Activated T-helper 1 cell treated with anti-CD3 and anti-CD28 coated beads, Interleukin-12 subunit alpha, Interleukin-12 subunit beta, Interleukin-2, Interleukin-4 antibody, amounts not matched to agents 30 ng/mL and 10 ng/mL and 1 ng/mL, durations not matched to agents 14 hours and 24 hours and 36 hours (primary cell): ENCODE measurements around the gene LGR4. TPM values are rescaled to one million over a fixed set of nuclear protein-coding genes. Genes with fewer than 3 reads are reported as not detected.

ENCODE experiments used
- DNase-seq: peaks from one replicate; pipeline ENCODE4 v3.0.0; 2021; ENCODE audit warnings: low spot score
- H3K27ac Mint-ChIP-seq: one replicate; pipeline ENCODE4 v1.8.0; 2021; ENCODE audit warnings: mild to moderate bottlenecking, mixed read lengths
- H3K27me3 Mint-ChIP-seq: one replicate; pipeline ENCODE4 v1.8.0; 2022; ENCODE audit warnings: mild to moderate bottlenecking, moderate library complexity, mixed read lengths; ENCODE audit not compliant: insufficient read depth
- H3K36me3 Mint-ChIP-seq: one replicate; pipeline ENCODE4 v1.8.0; 2021; ENCODE audit warnings: low read depth, mixed read lengths
- H3K4me1 Mint-ChIP-seq: one replicate; pipeline ENCODE4 v1.8.0; 2021; ENCODE audit warnings: low read depth, mixed read lengths
- H3K4me3 Mint-ChIP-seq: one replicate; pipeline ENCODE4 v1.8.0; 2021; ENCODE audit warnings: mild to moderate bottlenecking, moderate library complexity, mixed read lengths
- H3K9me3 Mint-ChIP-seq: one replicate; pipeline ENCODE4 v1.8.0; 2021; ENCODE audit warnings: mixed read lengths
- intact Hi-C: fragments of 100-400 bp; cut with micrococcal nuclease; formaldehyde crosslinking; loops from one replicate; pipeline ENCODE4 v1.15.1; 2024
- total RNA-seq: library from RNA; stranded (reverse); gene quantifications from 2 replicates; pipeline ENCODE4 v1.2.3, GENCODE V29; 2022

LGR4 gene
- total RNA-seq, 1 donor from 2014 or later = not detected

DNA sequence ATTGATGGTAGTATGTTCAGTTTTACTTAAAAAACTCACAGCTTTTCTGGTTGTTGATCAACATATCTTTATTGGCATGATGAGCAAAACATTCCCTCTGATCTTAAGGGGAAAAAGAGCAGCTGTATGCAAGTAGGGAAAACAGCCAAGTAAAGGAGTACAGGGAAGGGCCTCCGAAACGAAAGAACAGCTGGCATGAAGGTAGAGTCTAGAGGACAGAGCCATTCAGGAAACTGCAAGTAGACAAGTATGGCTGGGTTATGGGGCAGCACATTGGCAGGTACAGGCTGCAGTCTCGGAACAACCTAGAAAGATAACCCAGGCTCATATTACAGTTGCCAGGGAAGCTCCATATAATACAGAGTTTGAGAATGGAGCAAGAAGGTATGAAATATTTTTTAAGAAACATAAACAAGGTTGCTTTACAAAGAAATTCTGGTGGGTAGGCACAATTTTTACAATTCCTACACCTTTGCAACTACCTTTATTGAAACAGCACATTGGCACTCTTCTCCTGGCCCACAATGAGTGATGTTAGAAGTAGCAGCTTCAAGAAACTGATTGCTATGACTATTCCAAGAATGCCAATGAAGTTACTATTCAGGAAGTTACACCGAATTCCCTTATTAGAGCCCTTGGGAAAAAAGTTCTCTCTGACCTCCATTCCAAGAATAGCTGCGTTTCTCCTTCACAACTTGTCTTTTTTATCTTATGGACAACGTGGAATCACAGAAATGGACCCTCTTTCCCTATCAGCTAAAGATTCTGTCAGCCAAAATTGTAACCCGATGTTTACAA is 45.2 kb downstream of the LGR4 start:
- no peaks in the 10 kb centered on the region for H3K36me3 Mint-ChIP-seq
- H3K4me1 Mint-ChIP-seq = no peaks in the 10 kb centered on the region
- H3K27me3 Mint-ChIP-seq = peaks cover 4% of the 10 kb centered on the region
- H3K27ac Mint-ChIP-seq = no peak overlapping the region
- no peak overlapping the region for H3K4me3 Mint-ChIP-seq
- intact Hi-C loops = no loop called here
- no peaks in the 10 kb centered on the region for H3K9me3 Mint-ChIP-seq
- DNase-seq = no peak

DNA sequence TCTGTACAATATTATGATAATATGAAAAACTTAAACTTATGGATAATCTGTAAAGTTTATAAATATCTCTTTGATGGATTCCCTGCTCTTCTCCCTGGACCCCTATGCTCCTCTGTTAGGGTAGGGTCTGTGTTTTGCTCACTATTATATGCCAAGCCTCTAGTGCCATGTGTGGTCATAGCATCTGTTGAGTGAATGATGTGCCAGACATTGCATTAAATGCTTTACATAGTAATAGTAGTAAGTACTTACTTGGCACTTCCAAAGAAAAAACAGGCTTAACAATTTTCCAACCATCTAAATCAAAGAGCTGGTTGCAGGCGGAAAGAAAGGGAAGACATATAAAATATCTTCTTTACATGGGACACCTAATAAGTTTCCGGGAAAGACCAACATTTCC is 46.8 kb downstream of the LGR4 start:
- Mint-ChIP-seq H3K9me3 (no peaks in the 10 kb centered on the region), H3K4me3 (no peak overlapping the region), H3K4me1 (no peaks in the 10 kb centered on the region), H3K27me3 (peaks cover 4% of the 10 kb centered on the region), H3K36me3 (no peaks in the 10 kb centered on the region), H3K27ac (no peak overlapping the region)
- no peak for DNase-seq
- intact Hi-C loops = no loop called here

DNA sequence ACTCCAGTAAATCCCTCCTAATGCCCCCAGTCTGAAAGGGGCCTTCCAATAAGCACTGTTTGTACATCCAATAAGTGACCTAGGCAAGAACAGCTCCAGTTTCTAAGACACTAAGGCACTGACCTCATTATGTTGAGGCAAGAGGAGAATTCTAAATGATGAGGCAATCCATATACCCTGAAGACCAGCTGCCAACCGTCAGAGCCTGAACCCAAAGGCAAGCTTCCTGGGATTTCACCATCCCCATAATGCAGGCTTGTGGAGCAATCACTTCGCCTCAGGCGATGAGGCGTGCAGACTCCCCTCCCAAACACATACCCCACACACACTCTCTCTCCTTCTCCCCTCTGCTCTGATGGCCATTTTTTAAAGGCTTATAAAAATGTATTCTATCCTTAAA is 49.5 kb downstream of the LGR4 start:
- Mint-ChIP-seq H3K4me3 (no peak overlapping the region), H3K27ac (no peak overlapping the region), H3K4me1 (no peaks in the 10 kb centered on the region), H3K9me3 (no peaks in the 10 kb centered on the region), H3K36me3 (no peaks in the 10 kb centered on the region), H3K27me3 (peaks cover 4% of the 10 kb centered on the region)
- no peak for DNase-seq
- intact Hi-C loops = no loop called here

DNA sequence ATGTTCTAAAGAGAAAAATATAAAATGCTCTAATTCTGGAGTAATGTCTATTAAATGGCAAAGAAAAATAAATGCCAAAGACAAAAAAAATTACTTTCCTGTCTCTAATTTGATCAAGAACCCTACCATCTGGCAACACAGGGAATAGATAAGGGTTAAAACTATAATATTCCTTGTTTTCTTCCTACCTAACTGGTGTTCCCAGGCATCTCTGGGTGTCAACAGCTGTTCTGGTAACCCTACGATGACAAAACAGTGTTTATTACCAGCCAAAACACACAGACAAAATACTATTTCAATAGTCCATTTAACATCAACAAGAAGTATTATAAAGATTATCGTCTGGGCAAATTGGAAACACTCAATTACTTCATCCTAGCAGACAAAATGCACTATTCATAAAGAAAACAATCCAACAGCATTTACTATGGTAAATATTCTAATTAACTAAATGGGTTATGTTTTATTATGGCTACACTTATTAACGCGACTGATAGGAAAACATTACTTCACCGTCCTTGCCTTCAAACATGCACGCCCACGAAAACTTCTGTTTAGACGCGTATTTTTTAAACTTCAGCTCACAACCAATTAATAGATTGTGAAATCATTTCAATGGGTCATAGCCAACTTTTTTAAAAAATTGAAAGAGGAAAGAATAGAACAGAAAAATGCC is 50.6 kb downstream of the LGR4 start:
- Mint-ChIP-seq H3K4me3 (no peak overlapping the region), H3K9me3 (no peaks in the 10 kb centered on the region), H3K36me3 (no peaks in the 10 kb centered on the region), H3K27me3 (peaks cover 4% of the 10 kb centered on the region), H3K27ac (no peak overlapping the region), H3K4me1 (no peaks in the 10 kb centered on the region)
- no peak for DNase-seq
- intact Hi-C loops = no loop called here

DNA sequence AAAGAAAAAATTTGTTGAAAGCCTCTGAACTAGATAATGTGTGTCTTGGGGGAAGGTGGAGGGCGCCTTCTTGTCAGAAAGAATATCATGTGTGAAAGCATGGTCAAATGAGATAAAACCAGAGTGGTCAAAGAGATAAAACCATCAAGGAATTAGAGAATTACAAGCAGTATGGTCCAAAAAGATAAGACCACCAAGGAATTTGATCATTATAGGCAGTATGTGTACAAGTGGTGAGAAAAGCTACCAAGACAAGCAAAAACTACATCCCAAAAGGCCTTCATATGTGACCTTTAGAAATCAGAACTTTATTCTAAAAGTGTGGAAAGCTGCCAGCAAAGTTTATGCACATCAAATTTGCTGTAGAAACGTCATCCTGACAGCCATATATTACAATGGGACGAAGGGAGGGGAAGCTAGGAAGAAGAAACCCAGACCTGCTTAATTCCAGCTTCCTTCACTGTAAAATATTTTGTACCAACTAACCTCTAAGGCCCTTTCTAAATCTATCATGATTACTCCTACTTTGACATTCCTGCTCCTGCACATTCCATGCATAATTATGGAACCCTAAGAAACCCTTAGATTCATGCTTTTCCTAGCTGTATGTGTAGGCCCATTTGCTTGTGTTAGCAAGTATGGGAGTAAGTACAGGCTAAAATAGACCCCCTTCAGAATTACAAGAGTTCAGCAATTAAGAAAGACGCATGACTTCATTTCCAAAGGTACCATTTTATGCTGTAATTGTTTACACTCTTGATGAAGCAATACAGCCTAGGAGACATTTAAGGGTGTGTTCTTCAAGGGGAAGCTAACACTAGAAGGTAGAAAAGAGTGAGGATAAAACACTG is 51.6 kb downstream of the LGR4 start:
- no peaks in the 10 kb centered on the region for H3K36me3 Mint-ChIP-seq
- intact Hi-C loops = no loop called here
- no peak for DNase-seq
- no peaks in the 10 kb centered on the region for H3K4me1 Mint-ChIP-seq
- H3K27ac Mint-ChIP-seq = no peak overlapping the region
- no peaks in the 10 kb centered on the region for H3K9me3 Mint-ChIP-seq
- no peak overlapping the region for H3K4me3 Mint-ChIP-seq
- H3K27me3 Mint-ChIP-seq = peaks cover 4% of the 10 kb centered on the region

DNA sequence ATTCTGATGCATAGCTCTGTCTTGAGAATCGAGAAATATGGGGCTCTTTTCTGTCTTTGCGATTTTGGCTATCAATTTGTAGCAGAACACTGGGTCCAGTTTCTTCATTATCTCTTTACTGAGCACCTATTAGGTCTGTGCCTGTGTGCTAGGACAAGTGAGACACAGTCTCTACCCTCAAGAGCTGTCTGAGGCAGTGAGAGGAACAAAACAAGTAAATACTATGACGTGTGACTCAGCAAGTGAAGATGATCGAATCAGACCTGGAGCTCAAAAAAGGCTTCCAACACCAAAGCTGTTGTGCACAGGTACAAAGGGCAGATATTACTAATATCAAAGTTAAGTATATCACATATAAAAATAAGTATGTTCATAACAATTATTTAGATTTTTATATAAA is 52.4 kb downstream of the LGR4 start:
- H3K4me1 Mint-ChIP-seq = no peaks in the 10 kb centered on the region
- no peak overlapping the region for H3K4me3 Mint-ChIP-seq
- intact Hi-C loops = no loop called here
- H3K27ac Mint-ChIP-seq = no peak overlapping the region
- peaks cover 4% of the 10 kb centered on the region for H3K27me3 Mint-ChIP-seq
- DNase-seq = no peak
- no peaks in the 10 kb centered on the region for H3K9me3 Mint-ChIP-seq
- no peaks in the 10 kb centered on the region for H3K36me3 Mint-ChIP-seq

- DNase-seq = no peak
- Mint-ChIP-seq H3K4me3 (no peak overlapping the region), H3K4me1 (no peaks in the 10 kb centered on the region), H3K9me3 (no peaks in the 10 kb centered on the region), H3K27me3 (peaks cover 2% of the 10 kb centered on the region), H3K27ac (no peak overlapping the region), H3K36me3 (no peaks in the 10 kb centered on the region)
- intact Hi-C loops = no loop called here
These were observed 54.2 kb downstream of the LGR4 start for GRCh38 chr11:27418356-27418755.

DNA sequence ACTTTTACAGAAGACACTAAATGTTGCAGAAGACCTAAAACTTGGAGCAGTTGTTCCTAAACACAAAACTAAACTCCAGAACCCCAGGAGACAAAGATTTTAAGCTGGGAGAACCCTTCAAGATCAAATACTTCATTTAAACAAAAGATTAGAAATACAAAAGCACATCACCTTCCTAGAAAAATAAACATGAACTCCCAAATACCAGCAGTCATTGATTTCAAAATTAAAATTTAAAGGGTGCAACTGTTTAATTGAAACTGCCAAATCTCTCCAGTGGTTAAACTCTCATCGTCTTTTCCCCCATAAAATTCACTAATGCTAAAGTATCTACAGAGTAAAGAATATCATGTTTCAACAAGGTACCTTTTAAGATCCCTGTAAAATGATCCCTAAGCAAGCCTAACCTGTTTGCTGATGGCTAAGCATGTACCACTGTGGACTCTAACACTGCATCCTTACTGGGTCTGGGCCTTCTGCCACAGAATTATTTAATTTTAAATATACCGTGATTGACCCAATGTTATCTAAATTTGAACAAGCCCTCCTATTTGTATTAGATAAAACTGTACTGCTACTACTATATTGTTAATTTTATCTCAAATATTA is 55.9 kb downstream of the LGR4 start:
- Mint-ChIP-seq H3K9me3 (no peaks in the 10 kb centered on the region), H3K27me3 (peaks cover 2% of the 10 kb centered on the region), H3K4me3 (no peak overlapping the region), H3K36me3 (no peaks in the 10 kb centered on the region), H3K4me1 (no peaks in the 10 kb centered on the region), H3K27ac (no peak overlapping the region)
- no peak for DNase-seq
- intact Hi-C loops = no loop called here

- Mint-ChIP-seq H3K36me3 (no peaks in the 10 kb centered on the region), H3K9me3 (no peaks in the 10 kb centered on the region), H3K4me1 (no peaks in the 10 kb centered on the region), H3K4me3 (no peak overlapping the region), H3K27ac (no peak overlapping the region), H3K27me3 (peaks cover 2% of the 10 kb centered on the region)
- intact Hi-C loops = no loop called here
- DNase-seq = no peak
These were observed 57.9 kb downstream of the LGR4 start for GRCh38 chr11:27414644-27415043.

DNA sequence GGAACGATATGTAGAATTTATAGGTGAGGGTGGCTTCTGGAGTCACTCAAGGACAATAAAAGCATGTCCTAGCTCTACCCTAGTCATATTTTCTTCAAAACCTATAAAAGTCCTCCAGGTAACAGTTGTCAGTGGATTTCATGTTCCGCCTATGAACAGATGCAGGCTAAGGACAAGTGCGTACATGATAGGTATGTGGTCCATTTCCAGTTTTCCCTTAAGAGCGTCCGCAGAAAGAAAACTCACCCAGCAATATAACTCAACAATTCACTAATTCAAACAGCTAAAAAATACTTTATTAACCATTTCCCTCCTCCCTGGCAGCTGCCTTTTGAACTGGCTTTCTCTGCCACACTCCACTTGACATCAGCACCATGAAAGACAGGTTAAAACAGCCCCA is 59.4 kb downstream of the LGR4 start:
- peaks cover 2% of the 10 kb centered on the region for H3K27me3 Mint-ChIP-seq

GRCh38 chr11:27412192-27412691 is 60.3 kb downstream of the LGR4 start:
- Mint-ChIP-seq H3K4me3 (no peak overlapping the region), H3K27ac (no peak overlapping the region), H3K36me3 (no peaks in the 10 kb centered on the region), H3K4me1 (no peaks in the 10 kb centered on the region), H3K27me3 (peaks cover 2% of the 10 kb centered on the region), H3K9me3 (no peaks in the 10 kb centered on the region)
- DNase-seq = no peak
- intact Hi-C loops = no loop called here

More for the DNA sequence above, 59.4 kb downstream of the LGR4 start:
- H3K27ac Mint-ChIP-seq = no peak overlapping the region
- no peak for DNase-seq
- H3K9me3 Mint-ChIP-seq = no peaks in the 10 kb centered on the region
- intact Hi-C loops = no loop called here
- H3K36me3 Mint-ChIP-seq = no peaks in the 10 kb centered on the region
- no peaks in the 10 kb centered on the region for H3K4me1 Mint-ChIP-seq
- no peak overlapping the region for H3K4me3 Mint-ChIP-seq

- DNase-seq = no peak
- no peak overlapping the region for H3K27ac Mint-ChIP-seq
- intact Hi-C loops = no loop called here
These were observed 61.3 kb downstream of the LGR4 start for GRCh38 chr11:27411328-27411727.

More at GRCh38 chr11:27411328-27411727, 61.3 kb downstream of the LGR4 start:
- H3K9me3 Mint-ChIP-seq = no peaks in the 10 kb centered on the region
- no peaks in the 10 kb centered on the region for H3K4me1 Mint-ChIP-seq
- H3K36me3 Mint-ChIP-seq = no peaks in the 10 kb centered on the region
- H3K27me3 Mint-ChIP-seq = peaks cover 2% of the 10 kb centered on the region
- no peak overlapping the region for H3K4me3 Mint-ChIP-seq
